SK-N-SH (cell line): Measurements from ENCODE around the gene CDC23. TPM values are rescaled to one million over a fixed set of nuclear protein-coding genes. Genes with fewer than 3 reads are reported as not detected.

Source experiments
- CTCF ChIA-PET: fragments of 300-600, 350-600 bp; formaldehyde crosslinking; extraction: SDS; loops from one replicate; lab custom pipeline; 2021; lab: Yijun Ruan, JAX
- POLR2A ChIA-PET: fragments of 350-600 bp; sonication (Branson Sonifier 250); formaldehyde crosslinking; extraction: SDS; loops from one replicate; lab custom pipeline; 2020; ENCODE audit warnings: antibody characterized with exemption, inconsistent platforms; lab: Yijun Ruan, JAX
- DNase-seq: peaks from one replicate; pipeline ENCODE4 v3.0.0; 2012
- H2AFZ ChIP-seq: fragments of 200-600 bp; sonication (generic); 2 replicates; pipeline ENCODE4 v1.8.1; 2016; ENCODE audit warnings: antibody characterized with exemption, mild to moderate bottlenecking, low read depth
- H3F3A ChIP-seq: fragments of 200-600 bp; sonication (generic); replicated peaks from 2 replicates; pipeline ENCODE3; 2016; ENCODE audit warnings: antibody characterized with exemption, mild to moderate bottlenecking; ENCODE audit not compliant: insufficient read depth
- H3K27ac ChIP-seq, 2 experiments: fragments of 200-500 bp in 1 of 2; fragments of 200-600 bp in 1 of 2; sonication (Bioruptor generic) in 1 of 2; sonication (generic), shearing (Covaris generic) in 1 of 2; 2 replicates each; pipeline versions ENCODE4 v1.5.1 to v1.6.1; 2014 to 2016; ENCODE audit warnings: low read depth in 2 of 2, inconsistent platforms in 1 of 2, low read length in 1 of 2, mild to moderate bottlenecking in 1 of 2, mixed read lengths in 1 of 2
- H3K27me3 ChIP-seq: fragments of 200-600 bp; sonication (generic), shearing (Covaris generic); 2 replicates; pipeline ENCODE4 v1.6.1; 2016; ENCODE audit warnings: mixed run types; ENCODE audit not compliant: insufficient read depth
- H3K36me3 ChIP-seq, 2 experiments: fragments of 200-500 bp in 1 of 2; fragments of 200-600 bp in 1 of 2; sonication (Bioruptor generic) in 1 of 2; sonication (generic) in 1 of 2; replicated peaks in 1 of 2; 2 replicates each; pipeline versions ENCODE3 to v1.5.1; 2014 to 2016; ENCODE audit warnings: low read length in 1 of 2, mild to moderate bottlenecking in 1 of 2; ENCODE audit not compliant: insufficient read depth in 2 of 2, control insufficient read depth in 1 of 2
- H3K4me1 ChIP-seq, 2 experiments: fragments of 200-500 bp in 1 of 2; fragments of 200-600 bp in 1 of 2; sonication (Bioruptor generic) in 1 of 2; sonication (generic), shearing (Covaris generic) in 1 of 2; 2 replicates each; pipeline versions ENCODE4 v1.5.1 to v1.6.1; 2014 to 2016; ENCODE audit warnings: low read depth in 1 of 2, low read length in 1 of 2, mixed run types in 1 of 2; ENCODE audit not compliant: insufficient read depth in 2 of 2, control insufficient read depth in 1 of 2
- H3K4me2 ChIP-seq: fragments of 200-600 bp; sonication (generic), shearing (Covaris generic); 2 replicates; pipeline ENCODE4 v1.6.1; 2017; ENCODE audit warnings: mixed run types
- H3K4me3 ChIP-seq, 2 experiments: fragments of 200-500 bp in 1 of 2; fragments of 200-600 bp in 1 of 2; sonication (Bioruptor generic) in 1 of 2; sonication (generic), shearing (Covaris generic) in 1 of 2; 2 replicates each; pipeline versions ENCODE4 v1.5.1 to v1.8.1; 2014 to 2016; ENCODE audit warnings: low read depth in 2 of 2, inconsistent platforms in 1 of 2, low read length in 1 of 2, mild to moderate bottlenecking in 1 of 2, mixed read lengths in 1 of 2, moderate library complexity in 1 of 2
- H3K79me2 ChIP-seq: fragments of 200-600 bp; sonication (generic); 2 replicates; pipeline ENCODE4 v1.8.1; 2017; ENCODE audit warnings: mild to moderate bottlenecking; ENCODE audit not compliant: insufficient read depth
- H3K9ac ChIP-seq: fragments of 200-600 bp; sonication (generic); 2 replicates; pipeline ENCODE4 v1.6.1; 2017; ENCODE audit warnings: mixed run types
- H3K9me2 ChIP-seq: fragments of 200-600 bp; sonication (generic); 2 replicates; pipeline ENCODE4 v1.6.1; 2017; ENCODE audit warnings: mixed run types
- H3K9me3 ChIP-seq: fragments of 200-600 bp; sonication (generic); 2 replicates; pipeline ENCODE4 v1.6.1; 2017; ENCODE audit warnings: mixed run types, mild to moderate bottlenecking, moderate library complexity
- H4K20me1 ChIP-seq: fragments of 200-600 bp; sonication (generic); 2 replicates; pipeline ENCODE4 v1.6.1; 2017; ENCODE audit warnings: mild to moderate bottlenecking, mixed run types; ENCODE audit not compliant: insufficient read depth
- CHD2 ChIP-seq: fragments of 150-350 bp; IDR thresholded peaks from 2 replicates; pipeline ENCODE4 v1.6.1; 2018; ENCODE audit warnings: low read length; ENCODE audit not compliant: partially characterized antibody
- ELF1 ChIP-seq: IDR thresholded peaks from 2 replicates; pipeline ENCODE4 v1.4.0; 2012
- EP300 ChIP-seq, 2 experiments: IDR thresholded peaks; 2 replicates each; pipeline versions ENCODE4 v1.4.0 to v1.6.1; 2012; ENCODE audit warnings: borderline replicate concordance in 1 of 2, low read depth in 1 of 2, low read length in 1 of 2
- FOXJ3 ChIP-seq: sonication (generic); formaldehyde crosslinking; IDR thresholded peaks from 2 replicates; pipeline ENCODE4 v1.5.1; 2020; ENCODE audit warnings: mild to moderate bottlenecking, missing genetic modification reagents
- GABPA ChIP-seq: IDR thresholded peaks from 2 replicates; pipeline ENCODE4 v1.4.0; 2012; ENCODE audit warnings: low read depth, mild to moderate bottlenecking
- MEF2A ChIP-seq: IDR thresholded peaks from 2 replicates; pipeline ENCODE4 v1.4.0; 2012; ENCODE audit warnings: low read depth, borderline replicate concordance
- NFIC ChIP-seq: IDR thresholded peaks from 2 replicates; pipeline ENCODE4 v1.4.0; 2012; ENCODE audit warnings: borderline replicate concordance
- POLR2AphosphoS5 ChIP-seq: IDR thresholded peaks from 2 replicates; pipeline ENCODE4 v1.6.1; 2012; ENCODE audit warnings: low read depth, low read length
- RCOR1 ChIP-seq: fragments of 150-350 bp; IDR thresholded peaks from 2 replicates; pipeline ENCODE4 v1.6.1; 2017; ENCODE audit warnings: antibody characterized with exemption, low read length
- SIN3A ChIP-seq: IDR thresholded peaks from 2 replicates; pipeline ENCODE4 v1.6.1; 2012; ENCODE audit warnings: low read depth, mild to moderate bottlenecking, low read length, moderate library complexity, borderline replicate concordance
- SMC3 ChIP-seq: IDR thresholded peaks from 2 replicates; pipeline ENCODE4 v1.6.1; 2012; ENCODE audit warnings: low read depth, low read length, improper control_type of control experiment
- TAF1 ChIP-seq: IDR thresholded peaks from 2 replicates; pipeline ENCODE4 v1.6.1; 2012; ENCODE audit warnings: low read depth, mild to moderate bottlenecking, low read length, moderate library complexity, borderline replicate concordance
- TCF12 ChIP-seq: IDR thresholded peaks from 2 replicates; pipeline ENCODE4 v1.4.0; 2012
- TEAD4 ChIP-seq: IDR thresholded peaks from 2 replicates; pipeline ENCODE4 v1.4.0; 2012; ENCODE audit warnings: mild to moderate bottlenecking, borderline replicate concordance; ENCODE audit not compliant: insufficient read depth
- WGBS: methylation state at CpG from one replicate; pipeline ENCODE4 v1.1.6; 2017; ENCODE audit warnings: low lambda C conversion rate; 5-methylcytosine and 5-hydroxymethylcytosine counted together
- polyA plus RNA-seq, 3 experiments: library from polyadenylated mRNA; depleted of rRNA; stranded (reverse); fragments of >200 nt; gene quantifications; 2 replicates each; pipeline ENCODE4 v1.2.3, GENCODE V29; 2012
- TF ChIP-seq, protein P1 (sequence below): IDR thresholded peaks from 2 replicates; pipeline ENCODE4 v1.4.0; 2012; ENCODE audit warnings: low read depth
- TF ChIP-seq, protein P2 (sequence below): IDR thresholded peaks from 2 replicates; pipeline ENCODE4 v1.4.0; 2012; ENCODE audit warnings: low read depth, borderline replicate concordance
- TF ChIP-seq, protein P3 (sequence below): fragments of 150-350 bp; IDR thresholded peaks from 2 replicates; pipeline ENCODE4 v1.6.1; 2016; ENCODE audit warnings: mild to moderate bottlenecking, low read depth, low read length
- TF ChIP-seq, protein P4 (sequence below): fragments of 150-350 bp; IDR thresholded peaks from 2 replicates; pipeline ENCODE4 v1.6.1; 2017; ENCODE audit warnings: antibody characterized with exemption, low read length, low read depth, borderline replicate concordance
- TF ChIP-seq, protein P5 (sequence below): IDR thresholded peaks from 2 replicates; pipeline ENCODE4 v1.4.0; 2012; ENCODE audit warnings: low read depth, borderline replicate concordance

CDC23 gene
- polyA plus RNA-seq, 1 of the 3 experiments (the other 2 are of a cell fraction): 20.2 TPM

DNA sequence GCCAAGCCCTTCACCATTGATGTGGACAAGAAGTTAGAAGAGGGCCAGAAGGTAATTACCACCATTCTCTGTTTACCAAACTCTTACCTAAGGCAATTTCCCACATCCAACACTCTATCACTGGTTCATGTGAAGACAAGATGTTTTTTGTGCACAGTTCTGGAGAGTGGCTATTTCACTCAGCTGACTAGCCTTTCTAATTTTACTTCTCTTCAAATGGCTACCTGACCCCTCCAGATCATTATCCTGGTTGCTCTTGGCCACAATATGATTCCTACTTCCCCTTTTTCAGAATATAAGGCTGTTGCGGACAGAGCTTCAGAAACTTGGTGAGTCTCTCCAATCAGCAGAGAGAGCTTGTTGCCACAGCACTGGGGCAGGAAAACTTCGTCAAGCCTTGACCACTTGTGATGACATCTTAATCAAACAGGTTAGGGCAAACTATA lies 27.1 kb downstream of the CDC23 start:
- H4K20me1 ChIP-seq: no peaks in the 10 kb centered on the region
- POLR2A ChIA-PET: no interaction called here
- 95% methylated on average over 2 of the region's 2 CpGs for WGBS
- no peak for DNase-seq
- no peak overlapping the region for H3K9ac ChIP-seq
- H3K79me2 ChIP-seq: peaks cover 9% of the 10 kb centered on the region; the same call in 1 of the 2 replicates
- no peaks in the 10 kb centered on the region for H3K4me1 ChIP-seq
- H3K9me3 ChIP-seq: no peaks in the 10 kb centered on the region
- H3F3A ChIP-seq: peaks cover 6% of the 10 kb centered on the region
- H2AFZ ChIP-seq: no peak overlapping the region
- TF ChIP-seq CHD2 (no peak), MEF2A (no peak), TEAD4 (no peak), POLR2AphosphoS5 (no peak), ELF1 (no peak), TCF12 (no peak), SIN3A (no peak), RCOR1 (no peak), NFIC (no peak), GABPA (no peak), EP300 (IDR thresholded peaks at IDR 0.05; ENCODE audit: borderline replicate concordance in 1 of 2, low read depth in 1 of 2, low read length in 1 of 2) (no peak), FOXJ3 (no peak), TAF1 (no peak), SMC3 (no peak)
- TF ChIP-seq, protein P1, sequence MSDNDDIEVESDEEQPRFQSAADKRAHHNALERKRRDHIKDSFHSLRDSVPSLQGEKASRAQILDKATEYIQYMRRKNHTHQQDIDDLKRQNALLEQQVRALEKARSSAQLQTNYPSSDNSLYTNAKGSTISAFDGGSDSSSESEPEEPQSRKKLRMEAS: no peak
- TF ChIP-seq, protein P2, sequence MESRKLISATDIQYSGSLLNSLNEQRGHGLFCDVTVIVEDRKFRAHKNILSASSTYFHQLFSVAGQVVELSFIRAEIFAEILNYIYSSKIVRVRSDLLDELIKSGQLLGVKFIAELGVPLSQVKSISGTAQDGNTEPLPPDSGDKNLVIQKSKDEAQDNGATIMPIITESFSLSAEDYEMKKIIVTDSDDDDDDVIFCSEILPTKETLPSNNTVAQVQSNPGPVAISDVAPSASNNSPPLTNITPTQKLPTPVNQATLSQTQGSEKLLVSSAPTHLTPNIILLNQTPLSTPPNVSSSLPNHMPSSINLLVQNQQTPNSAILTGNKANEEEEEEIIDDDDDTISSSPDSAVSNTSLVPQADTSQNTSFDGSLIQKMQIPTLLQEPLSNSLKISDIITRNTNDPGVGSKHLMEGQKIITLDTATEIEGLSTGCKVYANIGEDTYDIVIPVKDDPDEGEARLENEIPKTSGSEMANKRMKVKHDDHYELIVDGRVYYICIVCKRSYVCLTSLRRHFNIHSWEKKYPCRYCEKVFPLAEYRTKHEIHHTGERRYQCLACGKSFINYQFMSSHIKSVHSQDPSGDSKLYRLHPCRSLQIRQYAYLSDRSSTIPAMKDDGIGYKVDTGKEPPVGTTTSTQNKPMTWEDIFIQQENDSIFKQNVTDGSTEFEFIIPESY: no peak
- TF ChIP-seq, protein P3, sequence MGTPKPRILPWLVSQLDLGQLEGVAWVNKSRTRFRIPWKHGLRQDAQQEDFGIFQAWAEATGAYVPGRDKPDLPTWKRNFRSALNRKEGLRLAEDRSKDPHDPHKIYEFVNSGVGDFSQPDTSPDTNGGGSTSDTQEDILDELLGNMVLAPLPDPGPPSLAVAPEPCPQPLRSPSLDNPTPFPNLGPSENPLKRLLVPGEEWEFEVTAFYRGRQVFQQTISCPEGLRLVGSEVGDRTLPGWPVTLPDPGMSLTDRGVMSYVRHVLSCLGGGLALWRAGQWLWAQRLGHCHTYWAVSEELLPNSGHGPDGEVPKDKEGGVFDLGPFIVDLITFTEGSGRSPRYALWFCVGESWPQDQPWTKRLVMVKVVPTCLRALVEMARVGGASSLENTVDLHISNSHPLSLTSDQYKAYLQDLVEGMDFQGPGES: no peak
- TF ChIP-seq, protein P4, sequence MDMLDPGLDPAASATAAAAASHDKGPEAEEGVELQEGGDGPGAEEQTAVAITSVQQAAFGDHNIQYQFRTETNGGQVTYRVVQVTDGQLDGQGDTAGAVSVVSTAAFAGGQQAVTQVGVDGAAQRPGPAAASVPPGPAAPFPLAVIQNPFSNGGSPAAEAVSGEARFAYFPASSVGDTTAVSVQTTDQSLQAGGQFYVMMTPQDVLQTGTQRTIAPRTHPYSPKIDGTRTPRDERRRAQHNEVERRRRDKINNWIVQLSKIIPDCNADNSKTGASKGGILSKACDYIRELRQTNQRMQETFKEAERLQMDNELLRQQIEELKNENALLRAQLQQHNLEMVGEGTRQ: no peak
- TF ChIP-seq, protein P5, sequence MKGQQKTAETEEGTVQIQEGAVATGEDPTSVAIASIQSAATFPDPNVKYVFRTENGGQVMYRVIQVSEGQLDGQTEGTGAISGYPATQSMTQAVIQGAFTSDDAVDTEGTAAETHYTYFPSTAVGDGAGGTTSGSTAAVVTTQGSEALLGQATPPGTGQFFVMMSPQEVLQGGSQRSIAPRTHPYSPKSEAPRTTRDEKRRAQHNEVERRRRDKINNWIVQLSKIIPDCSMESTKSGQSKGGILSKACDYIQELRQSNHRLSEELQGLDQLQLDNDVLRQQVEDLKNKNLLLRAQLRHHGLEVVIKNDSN: no peak
- no peak overlapping the region for H3K4me2 ChIP-seq
- CTCF ChIA-PET: interaction anchor here (0.8 to 2.1 kb wide), 3 partner anchors 37 to 166 kb away, joined by 3 to 9 read pairs (median 3); partner anchors contain the start of gene KDM3B
- peaks cover 64 to 87% of the 10 kb centered on the region in 2 experiments for H3K36me3 ChIP-seq
- no peak overlapping the region for H3K4me3 ChIP-seq
- H3K27ac ChIP-seq: no peak overlapping the region
- no peaks in the 10 kb centered on the region for H3K9me2 ChIP-seq
- H3K27me3 ChIP-seq: no peaks in the 10 kb centered on the region
